Measurements from ENCODE around the gene AGAP9. TPM values are rescaled to one million over a fixed set of nuclear protein-coding genes. Genes with fewer than 3 reads are reported as not detected.
"Not testable (repeated sequence)": the region's sequence is repeated elsewhere in the genome, so short reads cannot be mapped to it uniquely, and the experiment has no call there.

The AGAP9 gene
- total RNA-seq, 4 donors from 2014 or later, result 10.7 to 84.3 (median 49.6) TPM

- H3K4me3 ChIP-seq, H3K36me3 ChIP-seq, H3K27ac ChIP-seq, H3K4me1 ChIP-seq, H3K27me3 ChIP-seq, H3K9me3 ChIP-seq, DNase-seq: not testable (repeated sequence)
Measured at GRCh38 chr10:47480133-47480532, 43.3 kb downstream of the AGAP9 start.

GRCh38 chr10:47478114-47478513 lies 45.3 kb downstream of the AGAP9 start:
- H3K4me1 ChIP-seq, result not testable (repeated sequence)

GRCh38 chr10:47477078-47477477 lies 46.4 kb downstream of the AGAP9 start:
- not testable (repeated sequence) for H3K27me3 ChIP-seq, DNase-seq, H3K4me3 ChIP-seq, H3K36me3 ChIP-seq, H3K4me1 ChIP-seq, H3K9me3 ChIP-seq, H3K27ac ChIP-seq

More at GRCh38 chr10:47478114-47478513, 45.3 kb downstream of the AGAP9 start:
- not testable (repeated sequence) for H3K27ac ChIP-seq, DNase-seq, H3K36me3 ChIP-seq, H3K4me3 ChIP-seq, H3K27me3 ChIP-seq, H3K9me3 ChIP-seq

DNA sequence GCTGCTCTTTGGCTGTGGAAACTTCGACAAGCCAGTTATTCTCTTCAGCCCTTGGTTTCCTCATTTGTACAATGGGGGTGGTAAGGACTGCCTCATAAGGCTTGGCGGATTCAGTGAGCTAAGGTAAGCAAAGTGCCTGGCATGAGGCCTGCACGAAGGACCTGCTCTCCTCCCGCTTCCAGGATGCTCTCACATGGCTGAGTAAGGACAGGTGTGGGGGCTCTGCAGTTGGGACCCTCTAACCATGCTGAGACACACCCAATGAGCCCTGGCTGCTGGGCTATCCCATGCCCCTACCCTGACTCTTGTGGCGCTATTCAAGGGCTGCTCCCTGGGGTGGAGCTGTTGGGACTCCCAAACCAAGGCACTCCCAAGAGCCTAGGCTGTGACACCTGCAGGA lies 48.3 kb downstream of the AGAP9 start:
- H3K9me3 ChIP-seq, H3K4me1 ChIP-seq, H3K4me3 ChIP-seq, H3K36me3 ChIP-seq, H3K27ac ChIP-seq, DNase-seq, H3K27me3 ChIP-seq: not testable (repeated sequence)

DNA sequence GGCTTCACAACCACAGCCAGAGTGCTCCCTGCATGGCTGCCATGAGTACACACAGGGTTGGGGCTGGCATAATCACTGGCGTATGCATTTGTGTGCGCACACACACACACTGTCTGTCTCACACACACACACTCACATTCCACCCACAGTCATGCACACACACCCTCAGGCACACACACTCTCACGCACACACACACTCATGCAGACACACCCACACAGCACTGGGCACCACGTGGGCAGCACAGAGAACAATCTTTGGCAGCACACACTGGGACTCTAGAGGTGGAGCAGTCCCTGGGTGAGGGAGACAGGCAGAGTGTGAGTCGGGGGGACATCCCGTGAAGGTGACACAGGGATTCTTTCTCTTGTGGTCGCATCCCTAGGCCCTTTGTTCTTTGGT lies 49.9 kb downstream of the AGAP9 start:
- H3K4me1 ChIP-seq, H3K27me3 ChIP-seq, H3K27ac ChIP-seq, H3K9me3 ChIP-seq, H3K36me3 ChIP-seq, H3K4me3 ChIP-seq, DNase-seq: not testable (repeated sequence)

DNA sequence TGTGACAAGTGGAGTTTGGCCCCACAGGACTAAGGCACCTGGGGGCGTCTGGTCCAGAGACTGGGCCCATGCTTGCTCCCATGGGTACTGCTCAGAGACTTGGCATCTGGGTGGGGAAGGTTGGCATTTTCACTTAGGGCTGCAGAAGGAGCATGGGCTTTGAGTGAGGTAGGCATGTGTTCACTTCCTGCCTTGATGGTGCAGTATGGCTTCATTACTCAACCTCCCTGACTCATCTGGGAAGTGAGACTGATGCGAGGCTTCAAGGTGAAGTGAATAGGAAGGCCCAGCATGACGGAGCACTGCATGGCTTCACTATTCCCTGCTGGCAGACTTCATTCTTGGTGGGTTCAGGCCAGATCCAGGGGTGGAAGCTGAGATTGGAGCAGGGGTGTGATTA lies 50.8 kb downstream of the AGAP9 start:
- not testable (repeated sequence) for H3K4me1 ChIP-seq, DNase-seq, H3K27me3 ChIP-seq, H3K4me3 ChIP-seq, H3K9me3 ChIP-seq, H3K36me3 ChIP-seq, H3K27ac ChIP-seq

DNA sequence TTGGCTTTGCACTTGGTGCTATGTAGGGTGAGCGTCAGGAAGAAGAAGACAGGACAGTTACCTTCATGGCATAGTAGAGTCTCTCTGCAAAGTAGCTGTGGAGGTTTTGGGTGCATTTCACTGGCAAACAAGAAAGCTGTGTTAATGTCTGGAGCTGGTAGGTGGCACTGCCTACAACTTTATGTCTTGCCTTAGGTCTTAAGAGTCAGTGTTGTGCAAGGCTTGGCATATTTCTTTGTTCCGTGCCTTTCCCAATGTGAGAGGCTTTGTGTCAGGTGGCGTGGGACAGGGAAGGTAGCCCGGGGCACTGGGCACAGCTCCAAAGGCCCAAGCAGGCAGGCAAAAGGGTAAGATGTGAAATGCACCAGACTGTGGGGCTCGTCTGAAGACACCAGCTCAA lies 51.4 kb downstream of the AGAP9 start:
- DNase-seq, H3K4me3 ChIP-seq, H3K9me3 ChIP-seq, H3K4me1 ChIP-seq, H3K36me3 ChIP-seq, H3K27me3 ChIP-seq, H3K27ac ChIP-seq: not testable (repeated sequence)

GRCh38 chr10:47468731-47469528 lies 54.5 kb downstream of the AGAP9 start:
- DNase-seq, H3K27ac ChIP-seq, H3K36me3 ChIP-seq, H3K4me1 ChIP-seq, H3K4me3 ChIP-seq, H3K9me3 ChIP-seq, H3K27me3 ChIP-seq: not testable (repeated sequence)

DNA sequence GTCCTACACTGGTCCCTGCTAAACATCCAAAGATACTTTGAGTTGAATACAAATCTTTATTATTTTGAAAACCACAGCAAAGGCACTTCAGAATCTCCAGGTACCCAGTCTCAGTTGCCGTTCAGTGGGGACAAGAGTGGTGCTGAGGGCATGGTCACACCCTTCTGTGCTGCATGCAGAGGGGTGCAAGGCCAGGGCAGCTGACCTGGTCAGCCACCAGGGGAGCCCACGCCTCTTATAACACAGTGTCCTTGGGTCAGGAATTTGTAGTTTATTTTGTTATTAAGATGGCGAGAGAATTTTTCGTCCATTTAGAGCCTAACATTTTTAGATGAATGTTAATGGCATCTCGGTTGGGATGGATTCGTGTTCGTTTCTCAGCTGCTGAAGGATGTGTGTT lies 55.5 kb downstream of the AGAP9 start:
- not testable (repeated sequence) for H3K27me3 ChIP-seq, H3K4me3 ChIP-seq

GRCh38 chr10:47467458-47467857 lies 56.0 kb downstream of the AGAP9 start:
- not testable (repeated sequence) for H3K36me3 ChIP-seq, H3K9me3 ChIP-seq, H3K4me3 ChIP-seq, H3K4me1 ChIP-seq, H3K27me3 ChIP-seq, H3K27ac ChIP-seq
- peak in 1 of 3 donors; percentile 26 for DNase-seq

More for the DNA sequence above, 55.5 kb downstream of the AGAP9 start:
- not testable (repeated sequence) for H3K9me3 ChIP-seq, H3K27ac ChIP-seq, H3K4me1 ChIP-seq, DNase-seq, H3K36me3 ChIP-seq

GRCh38 chr10:47465216-47465917 lies 58.1 kb downstream of the AGAP9 start:
- H3K4me3 ChIP-seq, H3K27me3 ChIP-seq, H3K4me1 ChIP-seq, H3K36me3 ChIP-seq, H3K9me3 ChIP-seq, H3K27ac ChIP-seq, DNase-seq: not testable (repeated sequence)

GRCh38 chr10:47462577-47463358 lies 60.7 kb downstream of the AGAP9 start:
- not testable (repeated sequence) for H3K27me3 ChIP-seq

DNA sequence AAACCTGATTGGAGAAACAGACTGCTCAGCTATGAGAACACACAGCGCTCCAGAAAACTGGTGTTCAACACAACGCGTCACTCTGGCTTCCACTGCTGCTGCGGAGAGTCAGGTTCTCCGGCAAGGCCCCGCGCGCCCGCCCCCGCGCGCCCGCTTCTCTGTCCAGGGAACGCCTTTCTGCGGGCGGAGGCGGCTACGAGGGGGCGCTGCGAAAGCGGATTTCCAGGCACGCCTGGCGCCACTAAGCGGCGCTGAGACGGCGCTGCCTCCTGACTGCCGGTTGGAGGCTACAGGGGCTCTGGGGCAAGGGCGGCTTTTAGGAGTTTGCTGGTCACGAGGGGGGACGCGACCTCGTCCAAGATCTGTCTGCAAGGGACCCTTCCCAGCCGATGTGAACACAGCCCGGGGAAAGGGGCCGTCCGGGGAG lies 62.2 kb downstream of the AGAP9 start:
- not testable (repeated sequence) for H3K4me1 ChIP-seq, H3K36me3 ChIP-seq, H3K27me3 ChIP-seq, H3K9me3 ChIP-seq
- Histone ChIP-seq H3K27ac (peak overlapping the region in 1 of 4 donors; percentile 25), H3K4me3 (peak overlapping the region in 2 of 4 donors; percentile 25 to 32)
- peak in 1 of 3 donors; percentile 54 for DNase-seq

More at GRCh38 chr10:47462577-47463358, 60.7 kb downstream of the AGAP9 start:
- not testable (repeated sequence) for H3K4me3 ChIP-seq, H3K36me3 ChIP-seq, H3K27ac ChIP-seq, DNase-seq, H3K4me1 ChIP-seq, H3K9me3 ChIP-seq

Measured in Peyer's patch (tissue), 4 donors.